ENCODE data around the gene EPG5. TPM values are rescaled to one million over a fixed set of nuclear protein-coding genes. Genes with fewer than 3 reads are reported as not detected.

Gene EPG5
- total RNA-seq, 4 donors from 2014 or later, result 31.3 to 43.8 (median 36.8) TPM

- no peak for TF ChIP-seq CTCF (IDR thresholded peaks at IDR 0.05; ENCODE audit: low read depth)
Measured at GRCh38 chr18:45957100-45957499, 10.0 kb downstream of the EPG5 start.

- no peak for TF ChIP-seq CTCF (IDR thresholded peaks at IDR 0.05; ENCODE audit: low read depth)
Measured at GRCh38 chr18:45954070-45954934, 12.8 kb downstream of the EPG5 start.

GRCh38 chr18:45951016-45951714 is 16.0 kb downstream of the EPG5 start:
- no peak for TF ChIP-seq CTCF (IDR thresholded peaks at IDR 0.05; ENCODE audit: low read depth)

GRCh38 chr18:45945669-45946068 is 21.5 kb downstream of the EPG5 start:
- no peak for TF ChIP-seq CTCF (IDR thresholded peaks at IDR 0.05; ENCODE audit: low read depth)

- no peak for TF ChIP-seq CTCF (IDR thresholded peaks at IDR 0.05; ENCODE audit: low read depth)
Measured at GRCh38 chr18:45940724-45941123, 26.4 kb downstream of the EPG5 start.

GRCh38 chr18:45939236-45939635 is 27.9 kb downstream of the EPG5 start:
- TF ChIP-seq CTCF (IDR thresholded peaks at IDR 0.05; ENCODE audit: low read depth), result no peak

- no peak for TF ChIP-seq CTCF (IDR thresholded peaks at IDR 0.05; ENCODE audit: low read depth)
Measured at GRCh38 chr18:45938488-45938935, 28.6 kb downstream of the EPG5 start.

All from subcutaneous adipose tissue (tissue), 4 donors.